HFF-Myc (cell line): ENCODE results near the gene SPSB1.

Experiments
- DNase-seq: peaks from one replicate; pipeline ENCODE4 v3.0.0-alpha.2; 2011; ENCODE audit warnings: low read depth; ENCODE audit errors: extremely low read depth
- H3K4me3 ChIP-seq: replicated peaks from 2 replicates; pipeline ENCODE4 v1.5.1; 2011; ENCODE audit warnings: low read depth, mild to moderate bottlenecking, control low read depth, low read length
- CTCF ChIP-seq: IDR thresholded peaks from 2 replicates; pipeline ENCODE4 v1.5.1; 2012; ENCODE audit warnings: mild to moderate bottlenecking, low read depth, low read length, control low read depth; ENCODE audit errors: missing control alignments

SPSB1 gene

GRCh38 chr1:9258629-9259028 lies 34.1 kb upstream of the SPSB1 start:
- H3K4me3 ChIP-seq, result no peak overlapping the region
- TF ChIP-seq CTCF, result no peak
- no peak for DNase-seq

DNA sequence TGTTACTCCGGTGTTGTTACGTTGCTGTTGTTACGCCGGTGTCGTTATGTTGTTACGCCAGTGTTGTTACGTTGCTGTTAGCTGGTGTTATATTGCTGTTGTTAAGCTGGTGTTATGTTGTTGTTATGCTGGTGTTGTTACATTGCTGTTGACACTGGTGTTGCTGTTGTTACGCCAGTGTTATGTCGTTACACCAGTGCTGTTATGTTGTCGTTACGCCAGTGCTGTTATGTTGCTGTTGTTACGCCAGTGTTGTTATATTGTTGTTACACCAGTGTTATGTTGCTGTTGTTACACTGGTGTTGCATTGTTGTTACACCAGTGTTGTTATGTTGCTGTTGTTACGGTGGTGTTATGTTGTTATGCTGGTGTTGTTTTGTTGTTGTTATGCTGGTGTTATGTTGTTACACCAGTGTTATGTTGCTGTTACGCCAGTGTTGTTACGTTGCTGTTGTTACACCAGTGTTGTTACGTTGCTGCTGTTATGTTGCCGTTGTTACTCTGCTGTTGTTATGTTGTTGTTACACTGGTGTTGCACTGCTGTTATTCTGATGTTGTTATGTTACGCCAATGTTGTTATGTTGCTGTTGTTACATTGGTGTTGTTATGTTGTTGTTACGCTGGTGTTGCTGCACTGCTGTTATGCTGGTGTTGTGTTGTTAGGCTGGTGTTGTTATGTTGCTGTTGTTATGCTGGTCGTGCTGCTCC lies 32.5 kb upstream of the SPSB1 start:
- no peak for DNase-seq
- no peak overlapping the region for H3K4me3 ChIP-seq

GRCh38 chr1:9261496-9261895 lies 31.2 kb upstream of the SPSB1 start:
- DNase-seq, result no peak
- no peak for TF ChIP-seq CTCF
- H3K4me3 ChIP-seq, result no peak overlapping the region

More for the DNA sequence above, 32.5 kb upstream of the SPSB1 start:
- TF ChIP-seq CTCF, result no peak

GRCh38 chr1:9262096-9262986 lies 30.4 kb upstream of the SPSB1 start:
- TF ChIP-seq CTCF, result no peak
- DNase-seq, result no peak

GRCh38 chr1:9263276-9263855 lies 29.3 kb upstream of the SPSB1 start:
- H3K4me3 ChIP-seq, result no peak overlapping the region
- no peak for TF ChIP-seq CTCF
- DNase-seq, result no peak

More at GRCh38 chr1:9262096-9262986, 30.4 kb upstream of the SPSB1 start:
- H3K4me3 ChIP-seq, result no peak overlapping the region

GRCh38 chr1:9263984-9264872 lies 28.5 kb upstream of the SPSB1 start:
- no peak overlapping the region for H3K4me3 ChIP-seq
- no peak for TF ChIP-seq CTCF
- no peak for DNase-seq
